ENCODE data around the gene RBPJ.

DNA sequence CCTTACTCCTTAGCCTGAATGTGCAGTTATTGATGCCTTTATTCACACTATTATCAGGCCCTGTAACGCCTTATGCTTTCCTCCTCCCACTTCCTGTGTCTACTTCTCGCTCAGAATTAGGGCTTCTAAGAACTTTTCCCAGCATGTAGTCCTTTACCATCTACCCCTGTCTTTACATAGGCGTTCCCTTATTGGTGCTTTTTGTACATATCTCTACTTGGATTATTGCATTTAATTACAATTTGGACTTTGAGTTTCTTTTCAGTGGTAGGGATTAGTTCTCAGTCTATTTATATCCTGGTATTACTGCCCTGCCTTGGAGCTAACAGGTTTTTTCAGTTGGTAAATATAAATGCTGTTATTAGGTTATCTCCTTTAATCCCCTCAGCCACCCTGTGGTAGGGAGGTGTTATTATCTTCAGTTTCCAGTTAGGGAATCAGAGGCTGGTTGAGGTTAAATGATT is 84.0 kb downstream of the RBPJ start:
- TF ChIP-seq CTCF (conservative IDR thresholded peaks at IDR 0.05) (peak; percentile 28), ZFX (IDR thresholded peaks at IDR 0.05) (no peak)
